ENCODE measurements around the gene GPR50. TPM values are rescaled to one million over a fixed set of nuclear protein-coding genes. Genes with fewer than 3 reads are reported as not detected.

Gene GPR50
- total RNA-seq, 1 experiment from 2014 or later, result not detected

- Histone ChIP-seq H3K9me2 (replicated peaks; ENCODE audit: insufficient read depth, low read length) (no peaks in the 10 kb centered on the region), H3K9ac (ENCODE audit: low read length) (no peak overlapping the region), H3K4me3 (ENCODE audit: low read length) (no peak overlapping the region), H3K9me3 (ENCODE audit: low read length) (no peaks in the 10 kb centered on the region), H3K27ac (ENCODE audit: low read length) (no peak overlapping the region), H3K79me2 (ENCODE audit: low read length) (no peaks in the 10 kb centered on the region), H3K4me1 (ENCODE audit: low read length) (no peaks in the 10 kb centered on the region), H4K20me1 (ENCODE audit: insufficient read depth, low read depth, low read length) (no peaks in the 10 kb centered on the region), H2AFZ (ENCODE audit: low read length) (no peak overlapping the region), H3K4me2 (ENCODE audit: low read depth, low read length, poor library complexity, severe bottlenecking) (no peak overlapping the region), H3K36me3 (ENCODE audit: insufficient read depth, low read length) (no peaks in the 10 kb centered on the region), H3K27me3 (ENCODE audit: low read length) (no peaks in the 10 kb centered on the region)
- DNase-seq, result no peak
Observed at GRCh38 chrX:151169783-151170182, 6.6 kb upstream of the GPR50 start.

GRCh38 chrX:151174581-151175282 is 1.7 kb upstream of the GPR50 start:
- no peaks in the 10 kb centered on the region for H3K4me1 ChIP-seq (ENCODE audit: low read length)
- H3K27ac ChIP-seq (ENCODE audit: low read length), result no peak overlapping the region
- no peaks in the 10 kb centered on the region for H3K79me2 ChIP-seq (ENCODE audit: low read length)
- no peak for DNase-seq
- no peaks in the 10 kb centered on the region for H3K9me2 ChIP-seq (replicated peaks; ENCODE audit: insufficient read depth, low read length)
- no peak overlapping the region for H3K4me2 ChIP-seq (ENCODE audit: low read depth, low read length, poor library complexity, severe bottlenecking)
- no peak overlapping the region for H3K4me3 ChIP-seq (ENCODE audit: low read length)
- H4K20me1 ChIP-seq (ENCODE audit: insufficient read depth, low read depth, low read length), result no peaks in the 10 kb centered on the region
- H2AFZ ChIP-seq (ENCODE audit: low read length), result no peak overlapping the region
- H3K9ac ChIP-seq (ENCODE audit: low read length), result no peak overlapping the region
- no peaks in the 10 kb centered on the region for H3K9me3 ChIP-seq (ENCODE audit: low read length)
- H3K27me3 ChIP-seq (ENCODE audit: low read length), result no peaks in the 10 kb centered on the region
- H3K36me3 ChIP-seq (ENCODE audit: insufficient read depth, low read length), result no peaks in the 10 kb centered on the region

- H3K9me3 ChIP-seq (ENCODE audit: low read length), result no peaks in the 10 kb centered on the region
- H3K27ac ChIP-seq (ENCODE audit: low read length), result no peak overlapping the region
- no peak for DNase-seq
- no peaks in the 10 kb centered on the region for H3K9me2 ChIP-seq (replicated peaks; ENCODE audit: insufficient read depth, low read length)
- H3K4me1 ChIP-seq (ENCODE audit: low read length), result no peaks in the 10 kb centered on the region
- H3K9ac ChIP-seq (ENCODE audit: low read length), result no peak overlapping the region
- no peaks in the 10 kb centered on the region for H3K36me3 ChIP-seq (ENCODE audit: insufficient read depth, low read length)
- H2AFZ ChIP-seq (ENCODE audit: low read length), result no peak overlapping the region
- H4K20me1 ChIP-seq (ENCODE audit: insufficient read depth, low read depth, low read length), result no peaks in the 10 kb centered on the region
- no peak overlapping the region for H3K4me3 ChIP-seq (ENCODE audit: low read length)
- no peaks in the 10 kb centered on the region for H3K79me2 ChIP-seq (ENCODE audit: low read length)
- no peak overlapping the region for H3K4me2 ChIP-seq (ENCODE audit: low read depth, low read length, poor library complexity, severe bottlenecking)
- H3K27me3 ChIP-seq (ENCODE audit: low read length), result no peaks in the 10 kb centered on the region
Observed at GRCh38 chrX:151175283-151176062, 911 bp upstream of the GPR50 start.

- no peak overlapping the region for H3K4me2 ChIP-seq (ENCODE audit: low read depth, low read length, poor library complexity, severe bottlenecking)
Observed at GRCh38 chrX:151177141-151178027, 1.0 kb downstream of the GPR50 start.

GRCh38 chrX:151178746-151179145 is 2.4 kb downstream of the GPR50 start:
- Histone ChIP-seq H3K27me3 (ENCODE audit: low read length) (no peaks in the 10 kb centered on the region), H3K9me2 (replicated peaks; ENCODE audit: insufficient read depth, low read length) (no peaks in the 10 kb centered on the region), H4K20me1 (ENCODE audit: insufficient read depth, low read depth, low read length) (no peaks in the 10 kb centered on the region), H3K36me3 (ENCODE audit: insufficient read depth, low read length) (no peaks in the 10 kb centered on the region), H3K9me3 (ENCODE audit: low read length) (no peaks in the 10 kb centered on the region), H3K79me2 (ENCODE audit: low read length) (no peaks in the 10 kb centered on the region), H3K4me3 (ENCODE audit: low read length) (no peak overlapping the region), H2AFZ (ENCODE audit: low read length) (no peak overlapping the region), H3K27ac (ENCODE audit: low read length) (no peak overlapping the region), H3K9ac (ENCODE audit: low read length) (no peak overlapping the region), H3K4me1 (ENCODE audit: low read length) (no peaks in the 10 kb centered on the region), H3K4me2 (ENCODE audit: low read depth, low read length, poor library complexity, severe bottlenecking) (no peak overlapping the region)
- no peak for DNase-seq

More at GRCh38 chrX:151177141-151178027, 1.0 kb downstream of the GPR50 start:
- Histone ChIP-seq H3K27ac (ENCODE audit: low read length) (no peak overlapping the region), H3K4me3 (ENCODE audit: low read length) (no peak overlapping the region), H3K79me2 (ENCODE audit: low read length) (no peaks in the 10 kb centered on the region), H3K4me1 (ENCODE audit: low read length) (no peaks in the 10 kb centered on the region), H3K27me3 (ENCODE audit: low read length) (no peaks in the 10 kb centered on the region), H2AFZ (ENCODE audit: low read length) (no peak overlapping the region), H4K20me1 (ENCODE audit: insufficient read depth, low read depth, low read length) (no peaks in the 10 kb centered on the region), H3K9ac (ENCODE audit: low read length) (no peak overlapping the region), H3K9me3 (ENCODE audit: low read length) (no peaks in the 10 kb centered on the region), H3K36me3 (ENCODE audit: insufficient read depth, low read length) (no peaks in the 10 kb centered on the region), H3K9me2 (replicated peaks; ENCODE audit: insufficient read depth, low read length) (no peaks in the 10 kb centered on the region)
- no peak for DNase-seq

GRCh38 chrX:151180400-151180799 is 4.0 kb downstream of the GPR50 start:
- Histone ChIP-seq H3K9ac (ENCODE audit: low read length) (no peak overlapping the region), H4K20me1 (ENCODE audit: insufficient read depth, low read depth, low read length) (no peaks in the 10 kb centered on the region), H3K4me3 (ENCODE audit: low read length) (no peak overlapping the region), H3K27ac (ENCODE audit: low read length) (no peak overlapping the region), H3K79me2 (ENCODE audit: low read length) (no peaks in the 10 kb centered on the region), H3K36me3 (ENCODE audit: insufficient read depth, low read length) (no peaks in the 10 kb centered on the region), H3K4me1 (ENCODE audit: low read length) (no peaks in the 10 kb centered on the region), H3K9me3 (ENCODE audit: low read length) (no peaks in the 10 kb centered on the region), H3K27me3 (ENCODE audit: low read length) (no peaks in the 10 kb centered on the region), H2AFZ (ENCODE audit: low read length) (no peak overlapping the region), H3K9me2 (replicated peaks; ENCODE audit: insufficient read depth, low read length) (no peaks in the 10 kb centered on the region), H3K4me2 (ENCODE audit: low read depth, low read length, poor library complexity, severe bottlenecking) (no peak overlapping the region)
- DNase-seq, result no peak

GRCh38 chrX:151181088-151181487 is 4.7 kb downstream of the GPR50 start:
- Histone ChIP-seq H2AFZ (ENCODE audit: low read length) (no peak overlapping the region), H3K4me3 (ENCODE audit: low read length) (no peak overlapping the region), H3K4me2 (ENCODE audit: low read depth, low read length, poor library complexity, severe bottlenecking) (no peak overlapping the region), H3K36me3 (ENCODE audit: insufficient read depth, low read length) (no peaks in the 10 kb centered on the region), H4K20me1 (ENCODE audit: insufficient read depth, low read depth, low read length) (no peaks in the 10 kb centered on the region), H3K9ac (ENCODE audit: low read length) (no peak overlapping the region), H3K79me2 (ENCODE audit: low read length) (no peaks in the 10 kb centered on the region), H3K9me2 (replicated peaks; ENCODE audit: insufficient read depth, low read length) (no peaks in the 10 kb centered on the region), H3K4me1 (ENCODE audit: low read length) (no peaks in the 10 kb centered on the region), H3K9me3 (ENCODE audit: low read length) (no peaks in the 10 kb centered on the region), H3K27me3 (ENCODE audit: low read length) (no peaks in the 10 kb centered on the region), H3K27ac (ENCODE audit: low read length) (no peak overlapping the region)
- DNase-seq, result no peak

- Histone ChIP-seq H3K27me3 (ENCODE audit: low read length) (no peaks in the 10 kb centered on the region), H3K4me1 (ENCODE audit: low read length) (no peaks in the 10 kb centered on the region), H3K9me3 (ENCODE audit: low read length) (no peaks in the 10 kb centered on the region), H4K20me1 (ENCODE audit: insufficient read depth, low read depth, low read length) (no peaks in the 10 kb centered on the region), H3K9me2 (replicated peaks; ENCODE audit: insufficient read depth, low read length) (no peaks in the 10 kb centered on the region), H3K4me3 (ENCODE audit: low read length) (no peak overlapping the region), H3K4me2 (ENCODE audit: low read depth, low read length, poor library complexity, severe bottlenecking) (no peak overlapping the region), H3K36me3 (ENCODE audit: insufficient read depth, low read length) (no peaks in the 10 kb centered on the region), H2AFZ (ENCODE audit: low read length) (no peak overlapping the region), H3K27ac (ENCODE audit: low read length) (no peak overlapping the region), H3K79me2 (ENCODE audit: low read length) (no peaks in the 10 kb centered on the region), H3K9ac (ENCODE audit: low read length) (no peak overlapping the region)
- DNase-seq, result no peak
Observed at GRCh38 chrX:151183233-151183753, 6.9 kb downstream of the GPR50 start.

Data from Karpas-422 (cell line).